Measurements from ENCODE around the gene CD2AP. TPM values are rescaled to one million over a fixed set of nuclear protein-coding genes. Genes with fewer than 3 reads are reported as not detected.
"Not testable (repeated sequence)": the region's sequence is repeated elsewhere in the genome, so short reads cannot be mapped to it uniquely, and the experiment has no call there.

The CD2AP gene
- total RNA-seq, 1 donor from 2014 or later: 26.3 TPM

- Mint-ChIP-seq H3K27ac (no peak overlapping the region), H3K36me3 (ENCODE audit: low read depth) (peaks cover 1% of the 10 kb centered on the region), H3K9me3 (no peaks in the 10 kb centered on the region), H3K4me3 (no peak overlapping the region), H3K4me1 (peaks cover 9% of the 10 kb centered on the region), H3K27me3 (peaks cover 3% of the 10 kb centered on the region)
- intact Hi-C loops (cut with micrococcal nuclease): no loop called here
- no peak for DNase-seq
Observed at GRCh38 chr6:47630587-47630986, 153.0 kb downstream of the CD2AP start.

GRCh38 chr6:47631269-47631772, 153.7 kb downstream of the CD2AP start:
- Mint-ChIP-seq H3K4me3 (no peak overlapping the region), H3K36me3 (ENCODE audit: low read depth) (peaks cover 1% of the 10 kb centered on the region), H3K4me1 (peaks cover 9% of the 10 kb centered on the region), H3K27me3 (peaks cover 3% of the 10 kb centered on the region), H3K9me3 (no peaks in the 10 kb centered on the region), H3K27ac (no peak overlapping the region)
- DNase-seq: peak; percentile 67
- intact Hi-C loops (cut with micrococcal nuclease): loop anchor here (1.0 kb wide), 3 partner anchors 103 to 217 kb away; no protein-coding TSS in a partner anchor

GRCh38 chr6:47631797-47632196, 154.2 kb downstream of the CD2AP start:
- Mint-ChIP-seq H3K27ac (no peak overlapping the region), H3K4me1 (peaks cover 9% of the 10 kb centered on the region), H3K9me3 (no peaks in the 10 kb centered on the region), H3K4me3 (no peak overlapping the region), H3K27me3 (peaks cover 3% of the 10 kb centered on the region), H3K36me3 (ENCODE audit: low read depth) (peaks cover 1% of the 10 kb centered on the region)
- intact Hi-C loops (cut with micrococcal nuclease): loop anchor here (1.0 kb wide), 3 partner anchors 103 to 217 kb away; no protein-coding TSS in a partner anchor
- no peak for DNase-seq

- DNase-seq: no peak
- intact Hi-C loops (cut with micrococcal nuclease): no loop called here
- no peak overlapping the region for H3K27ac Mint-ChIP-seq
- peaks cover 9% of the 10 kb centered on the region for H3K4me1 Mint-ChIP-seq
- peaks cover 15% of the 10 kb centered on the region for H3K27me3 Mint-ChIP-seq
- H3K36me3 Mint-ChIP-seq (ENCODE audit: low read depth): peaks cover 1% of the 10 kb centered on the region
- H3K4me3 Mint-ChIP-seq: no peak overlapping the region
- H3K9me3 Mint-ChIP-seq: no peaks in the 10 kb centered on the region
Observed at GRCh38 chr6:47633141-47633540, 155.6 kb downstream of the CD2AP start.

GRCh38 chr6:47634210-47635047, 156.8 kb downstream of the CD2AP start:
- Mint-ChIP-seq H3K9me3 (no peaks in the 10 kb centered on the region), H3K4me3 (no peak overlapping the region), H3K27ac (no peak overlapping the region), H3K27me3 (peaks cover 23% of the 10 kb centered on the region), H3K36me3 (ENCODE audit: low read depth) (peaks cover under 1% of the 10 kb centered on the region), H3K4me1 (peaks cover 9% of the 10 kb centered on the region)
- DNase-seq: no peak
- intact Hi-C loops (cut with micrococcal nuclease): no loop called here

GRCh38 chr6:47646689-47647088, 169.1 kb downstream of the CD2AP start:
- intact Hi-C loops (cut with micrococcal nuclease): no loop called here
- H3K4me3 Mint-ChIP-seq: no peak overlapping the region
- no peaks in the 10 kb centered on the region for H3K9me3 Mint-ChIP-seq
- H3K27ac Mint-ChIP-seq: no peak overlapping the region
- DNase-seq: no peak
- no peaks in the 10 kb centered on the region for H3K36me3 Mint-ChIP-seq (ENCODE audit: low read depth)
- no peaks in the 10 kb centered on the region for H3K4me1 Mint-ChIP-seq
- H3K27me3 Mint-ChIP-seq: peaks cover 6% of the 10 kb centered on the region

GRCh38 chr6:47647188-47647587, 169.6 kb downstream of the CD2AP start:
- DNase-seq: no peak
- no peaks in the 10 kb centered on the region for H3K9me3 Mint-ChIP-seq
- no peaks in the 10 kb centered on the region for H3K4me1 Mint-ChIP-seq
- H3K27ac Mint-ChIP-seq: no peak overlapping the region
- no peak overlapping the region for H3K4me3 Mint-ChIP-seq
- intact Hi-C loops (cut with micrococcal nuclease): no loop called here
- H3K36me3 Mint-ChIP-seq (ENCODE audit: low read depth): no peaks in the 10 kb centered on the region
- H3K27me3 Mint-ChIP-seq: peaks cover 6% of the 10 kb centered on the region

GRCh38 chr6:47647626-47648025, 170.0 kb downstream of the CD2AP start:
- H3K4me1 Mint-ChIP-seq; H3K27ac Mint-ChIP-seq; H3K9me3 Mint-ChIP-seq; H3K36me3 Mint-ChIP-seq (ENCODE audit: low read depth); DNase-seq; intact Hi-C loops (cut with micrococcal nuclease); H3K4me3 Mint-ChIP-seq; H3K27me3 Mint-ChIP-seq: not testable (repeated sequence)

GRCh38 chr6:47648031-47648430, 170.4 kb downstream of the CD2AP start:
- Mint-ChIP-seq H3K27me3 (peaks cover 2% of the 10 kb centered on the region), H3K4me3 (no peak overlapping the region), H3K36me3 (ENCODE audit: low read depth) (no peaks in the 10 kb centered on the region), H3K27ac (no peak overlapping the region), H3K4me1 (no peaks in the 10 kb centered on the region), H3K9me3 (no peaks in the 10 kb centered on the region)
- intact Hi-C loops (cut with micrococcal nuclease): no loop called here
- DNase-seq: no peak

- no peak overlapping the region for H3K27ac Mint-ChIP-seq
- intact Hi-C loops (cut with micrococcal nuclease): no loop called here
- no peaks in the 10 kb centered on the region for H3K9me3 Mint-ChIP-seq
- peaks cover under 1% of the 10 kb centered on the region for H3K4me1 Mint-ChIP-seq
- no peaks in the 10 kb centered on the region for H3K36me3 Mint-ChIP-seq (ENCODE audit: low read depth)
- H3K4me3 Mint-ChIP-seq: no peak overlapping the region
- H3K27me3 Mint-ChIP-seq: no peaks in the 10 kb centered on the region
- no peak for DNase-seq
Observed at GRCh38 chr6:47650553-47651432, 173.2 kb downstream of the CD2AP start.

GRCh38 chr6:47651505-47651944, 173.9 kb downstream of the CD2AP start:
- H3K27me3 Mint-ChIP-seq: no peaks in the 10 kb centered on the region
- no peaks in the 10 kb centered on the region for H3K9me3 Mint-ChIP-seq
- no peak overlapping the region for H3K4me3 Mint-ChIP-seq
- intact Hi-C loops (cut with micrococcal nuclease): no loop called here
- no peaks in the 10 kb centered on the region for H3K36me3 Mint-ChIP-seq (ENCODE audit: low read depth)
- H3K4me1 Mint-ChIP-seq: peaks cover 7% of the 10 kb centered on the region
- DNase-seq: no peak
- H3K27ac Mint-ChIP-seq: no peak overlapping the region

GRCh38 chr6:47653706-47654105, 176.1 kb downstream of the CD2AP start:
- no peaks in the 10 kb centered on the region for H3K27me3 Mint-ChIP-seq
- intact Hi-C loops (cut with micrococcal nuclease): no loop called here
- H3K4me1 Mint-ChIP-seq: peaks cover 7% of the 10 kb centered on the region
- H3K4me3 Mint-ChIP-seq: no peak overlapping the region
- no peak for DNase-seq
- no peaks in the 10 kb centered on the region for H3K9me3 Mint-ChIP-seq
- H3K27ac Mint-ChIP-seq: no peak overlapping the region
- H3K36me3 Mint-ChIP-seq (ENCODE audit: low read depth): no peaks in the 10 kb centered on the region

- H3K4me3 Mint-ChIP-seq: no peak overlapping the region
- peaks cover 7% of the 10 kb centered on the region for H3K4me1 Mint-ChIP-seq
- no peak overlapping the region for H3K27ac Mint-ChIP-seq
- intact Hi-C loops (cut with micrococcal nuclease): no loop called here
- DNase-seq: no peak
- H3K9me3 Mint-ChIP-seq: no peaks in the 10 kb centered on the region
- no peaks in the 10 kb centered on the region for H3K36me3 Mint-ChIP-seq (ENCODE audit: low read depth)
- H3K27me3 Mint-ChIP-seq: no peaks in the 10 kb centered on the region
Observed at GRCh38 chr6:47654255-47654654, 176.7 kb downstream of the CD2AP start.

Measured in activated CD4-positive, alpha-beta T cell treated with anti-CD3 and anti-CD28 coated beads, Interleukin-2, amount 10 ng/mL, durations not matched to agents 24 days and 14 days (primary cell).